Naive thymus-derived CD4-positive, alpha-beta T cell (primary cell): Measurements from ENCODE around the gene RSAD1. TPM values are rescaled to one million over a fixed set of nuclear protein-coding genes. Genes with fewer than 3 reads are reported as not detected.

Experiments
- ATAC-seq: fragments of 150-1000 bp; cut with Tn5 transposase; 2 replicates; pipeline ENCODE4 v1.10.0; 2021; ENCODE audit warnings: mild to moderate bottlenecking, moderate library complexity
- CTCF ChIA-PET: fragments of 350-600 bp; sonication (Branson Sonifier 250); formaldehyde crosslinking; loops from one replicate; lab custom pipeline; 2021; ENCODE audit warnings: antibody characterized with exemption; lab: Charles Lee
- POLR2A ChIA-PET: fragments of 350-600 bp; sonication (Branson Sonifier 250); formaldehyde crosslinking; loops from one replicate; lab custom pipeline; 2021; ENCODE audit warnings: antibody characterized with exemption, inconsistent platforms; lab: Charles Lee
- DNase-seq, 9 donors: peaks; one replicate each; pipeline versions ENCODE4 v3.0.0 to v3.0.0-alpha.2; 2020 to 2022; ENCODE audit warnings: mixed read lengths in 1 of 9
- H3K27ac ChIP-seq: one replicate; pipeline ENCODE4 v1.7.0; 2013; ENCODE audit warnings: mild to moderate bottlenecking, low read depth, low read length, moderate library complexity
- H3K27me3 ChIP-seq, 2 donors: one replicate each; pipeline ENCODE4 v1.7.0; 2013; ENCODE audit warnings: low read length in 2 of 2, mild to moderate bottlenecking in 2 of 2, moderate library complexity in 2 of 2; ENCODE audit not compliant: control insufficient read depth in 2 of 2, insufficient read depth in 2 of 2
- H3K36me3 ChIP-seq, 3 experiments: 1 replicate in 2 of 3; 2 replicates in 1 of 3; pipeline ENCODE4 v1.7.0; 2013; ENCODE audit warnings: low read length in 3 of 3, mild to moderate bottlenecking in 3 of 3, moderate library complexity in 1 of 3; ENCODE audit not compliant: insufficient read depth in 3 of 3, control insufficient read depth in 2 of 3
- H3K4me1 ChIP-seq, 2 donors: one replicate each; pipeline ENCODE4 v1.7.0; 2013; ENCODE audit warnings: low read length in 2 of 2, mild to moderate bottlenecking in 2 of 2, moderate library complexity in 1 of 2; ENCODE audit not compliant: control insufficient read depth in 2 of 2, insufficient read depth in 2 of 2
- H3K4me3 ChIP-seq: 2 replicates; pipeline ENCODE4 v1.7.0; 2013; ENCODE audit warnings: mild to moderate bottlenecking, low read length
- H3K9me3 ChIP-seq, 3 experiments: 1 replicate in 2 of 3; 2 replicates in 1 of 3; pipeline ENCODE4 v1.7.0; 2013; ENCODE audit warnings: low read length in 3 of 3; ENCODE audit not compliant: control insufficient read depth in 2 of 3
- H3K27ac Mint-ChIP-seq, 9 donors: one replicate each; pipeline ENCODE4 v1.8.0; 2020 to 2022; ENCODE audit warnings: mixed read lengths in 9 of 9, mild to moderate bottlenecking in 8 of 9, moderate library complexity in 5 of 9, inconsistent platforms in 2 of 9
- H3K27me3 Mint-ChIP-seq, 5 donors: one replicate each; pipeline ENCODE4 v1.8.0; 2021 to 2022; ENCODE audit warnings: mixed read lengths in 5 of 5, mild to moderate bottlenecking in 1 of 5
- H3K36me3 Mint-ChIP-seq, 5 donors: one replicate each; pipeline ENCODE4 v1.8.0; 2020 to 2022; ENCODE audit warnings: mixed read lengths in 5 of 5, mild to moderate bottlenecking in 3 of 5, inconsistent platforms in 1 of 5
- H3K4me1 Mint-ChIP-seq, 7 donors: one replicate each; pipeline ENCODE4 v1.8.0; 2020 to 2022; ENCODE audit warnings: mixed read lengths in 7 of 7, mild to moderate bottlenecking in 3 of 7, inconsistent platforms in 1 of 7
- H3K4me3 Mint-ChIP-seq, 10 donors: one replicate each; pipeline ENCODE4 v1.8.0; 2020 to 2022; ENCODE audit warnings: mild to moderate bottlenecking in 10 of 10, mixed read lengths in 10 of 10, moderate library complexity in 6 of 10, inconsistent platforms in 2 of 10
- H3K9me3 Mint-ChIP-seq, 11 donors: one replicate each; pipeline ENCODE4 v1.8.0; 2020 to 2022; ENCODE audit warnings: mixed read lengths in 11 of 11, mild to moderate bottlenecking in 4 of 11, inconsistent platforms in 1 of 11, moderate library complexity in 1 of 11
- intact Hi-C, 2 donors: fragments of 100-400 bp; cut with micrococcal nuclease; formaldehyde crosslinking; loops; one replicate each; pipeline ENCODE4 v1.15.1; 2023
- polyA plus RNA-seq, 2 donors: library from polyadenylated mRNA; unstranded; fragments of 300-500 nt; fragmentation: Illumina TruSeq; gene quantifications; one replicate each; pipeline ENCODE4 v1.2.3, GENCODE V29; 2021
- total RNA-seq, 6 experiments: library from RNA in 5 of 6; stranded (reverse) in 5 of 6; gene quantifications; 1 replicate in 5 of 6; 2 replicates in 1 of 6; pipeline ENCODE4 v1.2.3 and lab custom pipeline; 2021 to 2026

The RSAD1 gene
- total and polyA plus RNA-seq, 7 experiments from 2014 or later, result 38.3 to 91.0 (median 56.8) TPM

DNA sequence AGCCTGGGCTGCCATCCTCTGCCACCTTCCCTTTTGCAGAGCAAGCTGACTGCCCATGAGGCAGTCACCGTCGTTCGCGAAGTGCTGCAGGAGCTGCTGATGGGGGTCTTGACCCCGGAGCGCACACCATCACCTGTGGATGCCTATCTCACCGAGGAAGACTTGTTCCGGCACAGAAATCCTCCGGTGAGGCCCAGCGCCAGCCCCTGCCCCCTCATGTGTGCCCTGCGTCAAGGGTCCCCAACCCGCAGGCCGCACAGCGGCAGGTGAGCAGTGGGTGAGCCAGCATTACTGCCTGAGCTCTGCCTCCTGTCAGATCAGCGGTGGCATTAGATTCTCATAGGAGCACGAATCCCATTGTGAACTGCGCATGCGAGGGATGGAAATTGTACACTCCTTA lies 46.2 kb downstream of the RSAD1 start:
- CTCF ChIA-PET, result interaction anchor here (0.7 kb wide), 2 partner anchors 154 to 725 kb away, joined by 4 to 5 read pairs; no protein-coding TSS in a partner anchor
- Mint-ChIP-seq H3K27ac (no peak overlapping the region), H3K27me3 (peaks cover 8 to 16% (median 15%) of the 10 kb centered on the region in 5 donors), H3K36me3 (no peaks in the 10 kb centered on the region), H3K4me3 (no peak overlapping the region), H3K9me3 (no peaks in the 10 kb centered on the region), H3K4me1 (peaks cover 0 to 4% (median 0%) of the 10 kb centered on the region in 7 donors)
- no peak for ATAC-seq
- H3K27ac ChIP-seq, result no peak overlapping the region
- no peaks in the 10 kb centered on the region for H3K9me3 ChIP-seq
- H3K36me3 ChIP-seq, result no peaks in the 10 kb centered on the region
- no peak overlapping the region for H3K4me3 ChIP-seq
- POLR2A ChIA-PET, result interaction anchor here (0.6 kb wide), 1 partner anchor 23 kb away, joined by 3 read pairs; no protein-coding TSS in a partner anchor
- H3K4me1 ChIP-seq, result no peaks in the 10 kb centered on the region
- peaks cover 0 to 6% of the 10 kb centered on the region in 2 donors for H3K27me3 ChIP-seq
- intact Hi-C loops, result no loop called here
- DNase-seq, result no peak

- H3K4me3 Mint-ChIP-seq, result no peak overlapping the region
- Histone ChIP-seq H3K36me3 (no peaks in the 10 kb centered on the region), H3K4me1 (peaks cover 0 to 3% of the 10 kb centered on the region in 2 donors), H3K27me3 (peaks cover 6 to 9% of the 10 kb centered on the region in 2 donors), H3K27ac (no peak overlapping the region), H3K9me3 (no peaks in the 10 kb centered on the region), H3K4me3 (no peak overlapping the region)
- intact Hi-C loops, result no loop called here
- DNase-seq, result no peak
- H3K4me1 Mint-ChIP-seq, result peaks cover 0 to 6% (median 0%) of the 10 kb centered on the region in 7 donors
- POLR2A ChIA-PET, result no interaction called here
- H3K9me3 Mint-ChIP-seq, result no peaks in the 10 kb centered on the region
- CTCF ChIA-PET, result interaction anchor here (0.6 kb wide), 1 partner anchor 421 kb away, joined by 4 read pairs; no protein-coding TSS in a partner anchor
- H3K27ac Mint-ChIP-seq, result no peak overlapping the region
- peaks cover 29 to 36% (median 35%) of the 10 kb centered on the region in 5 donors for H3K27me3 Mint-ChIP-seq
- no peak for ATAC-seq
- no peaks in the 10 kb centered on the region for H3K36me3 Mint-ChIP-seq
These were observed 48.6 kb downstream of the RSAD1 start for GRCh38 chr17:50527155-50527762.

DNA sequence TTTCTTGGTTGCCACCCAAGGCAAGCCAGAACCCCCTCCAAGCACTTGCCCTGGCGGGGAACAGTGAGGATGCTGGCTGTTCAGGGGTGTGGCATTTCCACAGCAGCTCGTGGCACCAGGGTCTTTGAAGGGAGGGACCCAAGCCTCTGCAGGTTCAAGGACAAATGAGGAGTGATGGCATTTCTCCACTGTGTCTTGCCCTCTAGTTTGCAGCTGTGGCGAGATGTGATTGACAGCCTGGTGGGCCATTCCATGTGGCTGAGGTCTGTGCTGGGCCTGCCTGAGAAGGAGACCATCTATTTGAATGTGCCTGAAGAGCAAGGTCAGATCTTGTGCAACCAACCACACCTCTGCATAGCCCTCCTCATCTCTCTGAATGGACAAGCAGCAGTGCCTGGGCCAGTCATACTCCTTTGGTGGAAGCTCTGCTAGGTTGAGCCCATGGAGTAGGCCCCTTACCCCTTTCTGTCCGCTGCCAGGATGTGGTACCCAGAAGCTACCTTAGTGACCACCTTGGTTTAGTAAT lies 49.4 kb downstream of the RSAD1 start:
- Mint-ChIP-seq H3K4me1 (peaks cover 0 to 12% (median 1%) of the 10 kb centered on the region in 7 donors), H3K9me3 (no peaks in the 10 kb centered on the region), H3K4me3 (no peak overlapping the region), H3K27me3 (peaks cover 34 to 41% (median 37%) of the 10 kb centered on the region in 5 donors), H3K27ac (no peak overlapping the region), H3K36me3 (no peaks in the 10 kb centered on the region)
- H3K27me3 ChIP-seq, result peaks cover 6 to 14% of the 10 kb centered on the region in 2 donors
- H3K4me1 ChIP-seq, result peaks cover 0 to 11% of the 10 kb centered on the region in 2 donors
- DNase-seq (no peak), ATAC-seq (no peak)
- intact Hi-C loops, result no loop called here
- no peaks in the 10 kb centered on the region for H3K36me3 ChIP-seq
- H3K4me3 ChIP-seq, result no peak overlapping the region
- no peaks in the 10 kb centered on the region for H3K9me3 ChIP-seq
- H3K27ac ChIP-seq, result no peak overlapping the region
- ChIA-PET POLR2A (interaction anchor here (0.6 to 0.7 kb wide), 2 partner anchors 19 to 45 kb away, joined by 3 read pairs; no protein-coding TSS in a partner anchor), CTCF (no interaction called here)

DNA sequence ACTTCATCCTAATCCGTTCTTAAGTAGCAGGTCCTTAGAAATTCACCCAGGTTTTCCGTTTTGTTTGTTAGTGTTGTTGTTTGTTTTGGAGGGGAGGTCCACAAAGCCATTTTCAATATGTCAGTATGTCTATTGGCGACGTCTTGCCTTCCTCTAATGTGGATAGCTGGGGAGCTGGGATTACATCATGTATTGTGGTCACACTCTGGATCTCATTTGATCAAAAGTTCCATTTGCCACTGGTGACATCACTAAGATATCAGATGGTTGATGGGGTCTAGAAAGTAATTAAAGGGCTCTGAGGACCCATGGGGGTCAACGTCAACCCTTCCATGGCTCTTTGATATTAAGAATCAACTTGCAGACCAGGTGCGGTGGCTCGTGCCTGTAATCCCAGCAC lies 51.2 kb downstream of the RSAD1 start:
- peaks cover 6 to 21% of the 10 kb centered on the region in 2 donors for H3K27me3 ChIP-seq
- ChIA-PET POLR2A (no interaction called here), CTCF (no interaction called here)

GRCh38 chr17:50531428-50532025 lies 52.9 kb downstream of the RSAD1 start:
- Mint-ChIP-seq H3K36me3 (no peaks in the 10 kb centered on the region), H3K9me3 (no peaks in the 10 kb centered on the region), H3K27me3 (peaks cover 46 to 62% (median 58%) of the 10 kb centered on the region in 5 donors), H3K4me1 (peaks cover 8 to 24% (median 12%) of the 10 kb centered on the region in 7 donors), H3K27ac (no peak overlapping the region), H3K4me3 (peak overlapping the region in 1 of 10 donors; percentile 20)
- Histone ChIP-seq H3K36me3 (no peaks in the 10 kb centered on the region), H3K27me3 (peaks cover 6 to 21% of the 10 kb centered on the region in 2 donors), H3K4me1 (peaks cover 0 to 17% of the 10 kb centered on the region in 2 donors), H3K27ac (no peak overlapping the region), H3K4me3 (no peak overlapping the region), H3K9me3 (no peaks in the 10 kb centered on the region)
- no peak for DNase-seq
- intact Hi-C loops, result no loop called here
- CTCF ChIA-PET, result no interaction called here
- no peak for ATAC-seq
- POLR2A ChIA-PET, result no interaction called here

More for the DNA sequence above, 51.2 kb downstream of the RSAD1 start:
- Mint-ChIP-seq H3K4me1 (peaks cover 8 to 21% (median 12%) of the 10 kb centered on the region in 7 donors), H3K36me3 (no peaks in the 10 kb centered on the region), H3K27ac (no peak overlapping the region), H3K9me3 (no peaks in the 10 kb centered on the region), H3K27me3 (peaks cover 43 to 59% (median 52%) of the 10 kb centered on the region in 5 donors), H3K4me3 (no peak overlapping the region)
- ATAC-seq (no peak), DNase-seq (no peak)
- Histone ChIP-seq H3K4me1 (peaks cover 0 to 17% of the 10 kb centered on the region in 2 donors), H3K27ac (no peak overlapping the region), H3K9me3 (no peaks in the 10 kb centered on the region), H3K36me3 (no peaks in the 10 kb centered on the region), H3K4me3 (no peak overlapping the region)
- intact Hi-C loops, result no loop called here

DNA sequence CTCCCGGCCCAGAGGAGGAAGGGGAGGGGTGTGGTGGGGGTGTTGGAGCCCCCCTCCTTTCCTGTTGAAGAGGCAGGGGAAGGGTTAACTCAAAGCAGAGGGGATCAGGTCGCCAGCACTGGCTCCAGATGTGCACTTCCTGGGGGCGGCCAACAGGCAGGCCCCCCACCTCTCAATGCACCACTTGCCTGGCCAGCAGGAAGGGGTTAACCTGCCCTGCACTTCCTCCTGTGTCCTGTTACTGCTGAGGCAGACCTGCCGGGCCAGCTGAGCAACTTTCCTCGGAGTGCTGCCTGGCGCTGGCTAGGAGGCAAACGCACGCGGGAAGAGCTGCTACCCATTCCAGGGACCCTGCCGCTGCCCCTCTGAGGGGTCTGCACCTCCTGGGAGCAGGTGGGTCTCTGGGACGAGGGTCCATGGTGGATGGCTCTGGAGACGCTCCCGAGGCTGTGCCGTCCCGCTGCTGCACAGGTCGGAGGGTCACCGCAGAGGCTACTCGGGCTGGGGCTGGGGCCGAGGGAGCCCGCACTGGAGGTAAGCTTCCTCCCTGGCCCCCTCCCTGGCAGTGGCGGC lies 53.9 kb downstream of the RSAD1 start, which contains the start of gene EPN3:
TSS of gene EPN3 (plus strand) at position 284 of the 573 bp plus-strand sequence. CDS start 3,822 bp downstream, outside the sequence.
- Histone ChIP-seq H3K4me1 (peaks cover 0 to 17% of the 10 kb centered on the region in 2 donors), H3K36me3 (no peaks in the 10 kb centered on the region), H3K9me3 (no peaks in the 10 kb centered on the region), H3K27ac (no peak within 1 kb of the TSS), H3K4me3 (no peak within 1 kb of the TSS), H3K27me3 (peaks cover 6 to 21% of the 10 kb centered on the region in 2 donors)
- intact Hi-C loops, result no loop called here
- H3K27ac Mint-ChIP-seq, result no peak within 1 kb of the TSS
- peak within 1 kb of the TSS in 7 of 10 donors; percentile 1 to 75 (median 55) for H3K4me3 Mint-ChIP-seq
- H3K27me3 Mint-ChIP-seq, result peaks cover 46 to 62% (median 58%) of the 10 kb centered on the region in 5 donors
- ATAC-seq (peak; percentile 42), DNase-seq (no peak)
- no peaks in the 10 kb centered on the region for H3K36me3 Mint-ChIP-seq
- CTCF ChIA-PET, result interaction anchor here (0.6 kb wide), 1 partner anchor 439 kb away, joined by 3 read pairs; no protein-coding TSS in a partner anchor
- POLR2A ChIA-PET, result no interaction called here
- H3K9me3 Mint-ChIP-seq, result no peaks in the 10 kb centered on the region
- H3K4me1 Mint-ChIP-seq, result peaks cover 8 to 24% (median 12%) of the 10 kb centered on the region in 7 donors
